Neural cell (in vitro differentiated cells): Measurements from ENCODE around the gene CNGA3. TPM values are rescaled to one million over a fixed set of nuclear protein-coding genes. Genes with fewer than 3 reads are reported as not detected.

Experiments
- H2AFZ ChIP-seq: fragments of 200-600, 300-800 bp; sonication (generic), shearing (Covaris generic); 2 replicates; pipeline ENCODE4 v1.6.0; 2014; ENCODE audit warnings: low read depth, mild to moderate bottlenecking, antibody characterized with exemption, low read length, moderate library complexity
- H3F3A ChIP-seq: fragments of 200-600 bp; shearing (Covaris generic); 2 replicates; pipeline ENCODE4 v1.6.1; 2016; ENCODE audit warnings: mild to moderate bottlenecking, moderate library complexity, mixed read lengths, antibody characterized with exemption, low read length; ENCODE audit not compliant: insufficient read depth, poor library complexity, severe bottlenecking
- H3K27ac ChIP-seq: fragments of 200-600, 300-800 bp; sonication (generic), shearing (Covaris generic); 2 replicates; pipeline ENCODE4 v1.5.1; 2014; ENCODE audit warnings: mild to moderate bottlenecking, low read length, moderate library complexity
- H3K27me3 ChIP-seq: fragments of 300-800, 200-600 bp; sonication (generic), shearing (Covaris generic); 2 replicates; pipeline ENCODE4 v1.6.0; 2014; ENCODE audit warnings: mild to moderate bottlenecking, low read depth, low read length, moderate library complexity; ENCODE audit not compliant: insufficient read depth
- H3K36me3 ChIP-seq: fragments of 300-800, 200-600 bp; sonication (generic), shearing (Covaris generic); 2 replicates; pipeline ENCODE4 v1.5.1; 2014; ENCODE audit warnings: mild to moderate bottlenecking, antibody characterized with exemption, low read length, moderate library complexity; ENCODE audit not compliant: insufficient read depth
- H3K4me2 ChIP-seq: fragments of 300-800, 200-600 bp; sonication (generic), shearing (Covaris generic); 2 replicates; pipeline ENCODE4 v1.6.0; 2014; ENCODE audit warnings: mild to moderate bottlenecking, low read length
- H3K4me3 ChIP-seq: fragments of 300-800, 200-600 bp; sonication (generic), shearing (Covaris generic); 2 replicates; pipeline ENCODE4 v1.5.1; 2014; ENCODE audit warnings: mild to moderate bottlenecking, low read length, moderate library complexity
- H3K79me2 ChIP-seq: fragments of 200-600 bp; shearing (Covaris generic); replicated peaks from 2 replicates; pipeline ENCODE4 v1.6.0; 2014; ENCODE audit warnings: mild to moderate bottlenecking, low read length, moderate library complexity; ENCODE audit not compliant: insufficient read depth
- H3K9ac ChIP-seq: fragments of 300-800, 200-600 bp; sonication (generic), shearing (Covaris generic); 2 replicates; pipeline ENCODE4 v1.6.1; 2016; ENCODE audit warnings: mild to moderate bottlenecking, low read length, mixed read lengths
- H3K9me2 ChIP-seq: fragments of 200-600 bp; shearing (Covaris generic); 2 replicates; pipeline ENCODE4 v1.6.1; 2016; ENCODE audit warnings: mild to moderate bottlenecking, low read length, mixed read lengths; ENCODE audit not compliant: insufficient read depth
- H3K9me3 ChIP-seq: fragments of 200-600, 300-800 bp; sonication (generic), shearing (Covaris generic); 2 replicates; pipeline ENCODE4 v1.6.1; 2016; ENCODE audit warnings: mild to moderate bottlenecking, mixed run types, low read length, moderate library complexity, mixed read lengths
- H4K20me1 ChIP-seq: fragments of 200-600 bp; shearing (Covaris generic); 2 replicates; pipeline ENCODE4 v1.6.1; 2016; ENCODE audit warnings: mild to moderate bottlenecking, mixed run types; ENCODE audit not compliant: insufficient read depth
- CTCF ChIP-seq: fragments of 450-650 bp; IDR thresholded peaks from 2 replicates; pipeline ENCODE4 v1.5.1; 2014; ENCODE audit warnings: antibody characterized with exemption, mild to moderate bottlenecking, moderate library complexity; ENCODE audit not compliant: poor library complexity, severe bottlenecking
- EP300 ChIP-seq: fragments of 450-650 bp; conservative IDR thresholded peaks from 2 replicates; pipeline ENCODE4 v1.6.1; 2014; ENCODE audit warnings: antibody characterized with exemption, mild to moderate bottlenecking, moderate library complexity; ENCODE audit not compliant: poor library complexity, severe bottlenecking
- EZH2 ChIP-seq: fragments of 200-600, 300-800 bp; shearing (Covaris generic), sonication (generic); IDR thresholded peaks from 2 replicates; pipeline ENCODE4 v1.6.1; 2014; ENCODE audit warnings: antibody characterized with exemption, low read length, borderline replicate concordance, mild to moderate bottlenecking; ENCODE audit not compliant: insufficient read depth, poor library complexity, severe bottlenecking
- MXI1 ChIP-seq: fragments of 450-650 bp; conservative IDR thresholded peaks from 2 replicates; pipeline ENCODE4 v1.6.1; 2014; ENCODE audit warnings: antibody characterized with exemption, mild to moderate bottlenecking; ENCODE audit not compliant: poor library complexity, severe bottlenecking
- POLR2AphosphoS5 ChIP-seq: IDR thresholded peaks from 2 replicates; pipeline ENCODE4 v1.6.1; 2012
- RAD21 ChIP-seq: fragments of 450-650 bp; conservative IDR thresholded peaks from 2 replicates; pipeline ENCODE4 v1.6.1; 2014; ENCODE audit warnings: antibody characterized with exemption, mild to moderate bottlenecking, moderate library complexity
- REST ChIP-seq: IDR thresholded peaks from 2 replicates; pipeline ENCODE4 v1.6.1; 2012; ENCODE audit warnings: borderline replicate concordance
- SMC3 ChIP-seq: fragments of 450-650 bp; conservative IDR thresholded peaks from 2 replicates; pipeline ENCODE4 v1.6.1; 2014; ENCODE audit warnings: antibody characterized with exemption, mild to moderate bottlenecking, moderate library complexity; ENCODE audit not compliant: poor library complexity
- TAF1 ChIP-seq: IDR thresholded peaks from 2 replicates; pipeline ENCODE4 v1.6.1; 2012; ENCODE audit warnings: low read depth
- polyA plus RNA-seq: library from polyadenylated mRNA; depleted of rRNA; stranded (reverse); fragments of >200 nt; gene quantifications from 2 replicates; pipeline ENCODE4 v1.2.3, GENCODE V29; 2014

The CNGA3 gene
- polyA plus RNA-seq, 1 donor from 2014 or later = 0.64 TPM

- TF ChIP-seq EP300 = no peak
- TF ChIP-seq SMC3 = no peak
- no peak for TF ChIP-seq REST
- no peak for TF ChIP-seq MXI1
- no peak for TF ChIP-seq EZH2
- TF ChIP-seq TAF1 = no peak
- TF ChIP-seq POLR2AphosphoS5 = no peak
- TF ChIP-seq RAD21 = no peak
- no peak for TF ChIP-seq CTCF
Observed at GRCh38 chr2:98387478-98387877, 41.2 kb downstream of the CNGA3 start.

GRCh38 chr2:98388081-98388480 is 41.8 kb downstream of the CNGA3 start:
- Histone ChIP-seq H3K27ac (no peak overlapping the region), H3K9me3 (no peaks in the 10 kb centered on the region)
- no peak for TF ChIP-seq CTCF
- no peak for TF ChIP-seq EZH2
- no peak for TF ChIP-seq REST
- TF ChIP-seq SMC3 = no peak
- no peak for TF ChIP-seq EP300
- TF ChIP-seq POLR2AphosphoS5 = no peak
- no peak for TF ChIP-seq TAF1
- no peak for TF ChIP-seq RAD21
- TF ChIP-seq MXI1 = no peak

More at GRCh38 chr2:98387478-98387877, 41.2 kb downstream of the CNGA3 start:
- H2AFZ ChIP-seq = no peak overlapping the region
- H3K79me2 ChIP-seq = no peaks in the 10 kb centered on the region
- H4K20me1 ChIP-seq = no peaks in the 10 kb centered on the region
- H3K27ac ChIP-seq = no peak overlapping the region
- no peaks in the 10 kb centered on the region for H3K36me3 ChIP-seq
- no peaks in the 10 kb centered on the region for H3K27me3 ChIP-seq
- H3K9me2 ChIP-seq = no peaks in the 10 kb centered on the region
- no peak overlapping the region for H3K4me2 ChIP-seq
- H3K9me3 ChIP-seq = no peaks in the 10 kb centered on the region
- H3F3A ChIP-seq = no peaks in the 10 kb centered on the region
- no peak overlapping the region for H3K4me3 ChIP-seq
- H3K9ac ChIP-seq = no peak overlapping the region

More at GRCh38 chr2:98388081-98388480, 41.8 kb downstream of the CNGA3 start:
- no peak overlapping the region for H3K9ac ChIP-seq
- no peak overlapping the region for H3K4me3 ChIP-seq
- no peaks in the 10 kb centered on the region for H3K9me2 ChIP-seq
- no peaks in the 10 kb centered on the region for H4K20me1 ChIP-seq
- H3F3A ChIP-seq = no peaks in the 10 kb centered on the region
- no peaks in the 10 kb centered on the region for H3K79me2 ChIP-seq
- H3K4me2 ChIP-seq = no peak overlapping the region
- H3K27me3 ChIP-seq = no peaks in the 10 kb centered on the region
- no peak overlapping the region for H2AFZ ChIP-seq
- no peaks in the 10 kb centered on the region for H3K36me3 ChIP-seq
